GM12801 (cell line): Measurements from ENCODE around the gene DEFB121.

ENCODE experiments used
- TF ChIP-seq, protein P1 (sequence below): IDR thresholded peaks from one replicate; pipeline ENCODE4 v1.5.1; 2011; ENCODE audit warnings: control low read depth; ENCODE audit not compliant: insufficient read length; ENCODE audit errors: extremely low read depth

DEFB121 gene, protein sequence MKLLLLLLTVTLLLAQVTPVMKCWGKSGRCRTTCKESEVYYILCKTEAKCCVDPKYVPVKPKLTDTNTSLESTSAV

DNA sequence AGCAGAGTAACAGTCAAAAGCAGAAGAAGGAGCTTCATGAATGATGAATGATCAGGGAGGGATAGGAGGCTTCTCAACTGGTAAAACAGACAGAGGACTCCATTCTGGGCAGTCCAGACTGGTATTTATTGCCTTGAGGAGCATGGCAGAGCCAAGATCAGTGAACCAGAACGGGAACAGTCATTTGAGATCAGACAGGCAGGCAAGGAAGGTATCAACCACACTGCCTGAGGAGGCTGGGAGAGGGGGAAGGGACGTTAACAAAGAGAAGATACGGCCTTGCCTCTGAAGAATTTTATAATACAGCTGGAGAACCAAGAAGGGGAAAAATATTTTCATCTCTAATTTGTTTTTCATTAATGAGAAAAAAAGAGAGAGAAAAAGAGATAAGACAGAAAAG, at the start of gene DEFB121:
TSS of gene DEFB121 (minus strand) at position 101 of the 400 bp plus-strand sequence. CDS start at position 38, 63 bp downstream.
- TF ChIP-seq, protein P1, sequence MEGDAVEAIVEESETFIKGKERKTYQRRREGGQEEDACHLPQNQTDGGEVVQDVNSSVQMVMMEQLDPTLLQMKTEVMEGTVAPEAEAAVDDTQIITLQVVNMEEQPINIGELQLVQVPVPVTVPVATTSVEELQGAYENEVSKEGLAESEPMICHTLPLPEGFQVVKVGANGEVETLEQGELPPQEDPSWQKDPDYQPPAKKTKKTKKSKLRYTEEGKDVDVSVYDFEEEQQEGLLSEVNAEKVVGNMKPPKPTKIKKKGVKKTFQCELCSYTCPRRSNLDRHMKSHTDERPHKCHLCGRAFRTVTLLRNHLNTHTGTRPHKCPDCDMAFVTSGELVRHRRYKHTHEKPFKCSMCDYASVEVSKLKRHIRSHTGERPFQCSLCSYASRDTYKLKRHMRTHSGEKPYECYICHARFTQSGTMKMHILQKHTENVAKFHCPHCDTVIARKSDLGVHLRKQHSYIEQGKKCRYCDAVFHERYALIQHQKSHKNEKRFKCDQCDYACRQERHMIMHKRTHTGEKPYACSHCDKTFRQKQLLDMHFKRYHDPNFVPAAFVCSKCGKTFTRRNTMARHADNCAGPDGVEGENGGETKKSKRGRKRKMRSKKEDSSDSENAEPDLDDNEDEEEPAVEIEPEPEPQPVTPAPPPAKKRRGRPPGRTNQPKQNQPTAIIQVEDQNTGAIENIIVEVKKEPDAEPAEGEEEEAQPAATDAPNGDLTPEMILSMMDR, result no peak

DNA sequence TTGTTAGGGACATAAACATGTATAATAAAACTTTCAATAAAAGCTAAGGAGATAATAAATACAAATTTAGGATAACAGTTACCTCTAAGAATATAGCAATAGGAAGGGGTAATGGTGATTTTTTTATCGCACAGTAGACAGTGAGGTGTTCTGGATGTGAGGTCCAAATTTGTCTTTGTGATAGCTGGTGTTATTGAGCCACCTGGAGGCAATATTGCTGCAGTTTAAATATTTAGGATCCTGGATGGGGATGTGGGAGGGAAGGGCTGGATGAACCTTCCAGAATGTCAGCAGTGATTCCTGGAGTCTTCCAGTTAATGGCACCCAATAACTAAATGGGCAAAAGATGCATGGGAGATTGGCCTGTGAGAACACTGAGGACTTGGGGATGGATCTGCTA, 48.3 kb upstream of the DEFB121 start:
- TF ChIP-seq, protein P1, result no peak

DNA sequence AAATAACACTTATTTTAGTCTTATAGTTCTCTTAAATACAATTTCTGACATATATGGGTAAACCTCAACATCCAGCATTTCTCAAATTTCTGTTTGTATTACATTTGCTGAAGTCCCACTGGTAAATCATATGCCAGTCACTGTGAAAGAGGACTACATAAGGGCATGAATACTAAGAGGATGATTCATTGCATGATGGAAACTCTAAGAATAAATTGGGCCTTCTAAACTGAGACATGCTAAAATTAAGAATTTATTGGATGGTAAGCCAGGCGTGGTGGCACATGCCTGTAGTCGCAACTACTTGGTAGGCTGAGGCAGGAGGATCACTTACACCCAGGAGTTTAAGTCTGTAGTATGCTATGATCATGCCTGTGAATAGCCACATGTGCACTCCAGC, 46.6 kb upstream of the DEFB121 start:
- TF ChIP-seq, protein P1, result no peak

DNA sequence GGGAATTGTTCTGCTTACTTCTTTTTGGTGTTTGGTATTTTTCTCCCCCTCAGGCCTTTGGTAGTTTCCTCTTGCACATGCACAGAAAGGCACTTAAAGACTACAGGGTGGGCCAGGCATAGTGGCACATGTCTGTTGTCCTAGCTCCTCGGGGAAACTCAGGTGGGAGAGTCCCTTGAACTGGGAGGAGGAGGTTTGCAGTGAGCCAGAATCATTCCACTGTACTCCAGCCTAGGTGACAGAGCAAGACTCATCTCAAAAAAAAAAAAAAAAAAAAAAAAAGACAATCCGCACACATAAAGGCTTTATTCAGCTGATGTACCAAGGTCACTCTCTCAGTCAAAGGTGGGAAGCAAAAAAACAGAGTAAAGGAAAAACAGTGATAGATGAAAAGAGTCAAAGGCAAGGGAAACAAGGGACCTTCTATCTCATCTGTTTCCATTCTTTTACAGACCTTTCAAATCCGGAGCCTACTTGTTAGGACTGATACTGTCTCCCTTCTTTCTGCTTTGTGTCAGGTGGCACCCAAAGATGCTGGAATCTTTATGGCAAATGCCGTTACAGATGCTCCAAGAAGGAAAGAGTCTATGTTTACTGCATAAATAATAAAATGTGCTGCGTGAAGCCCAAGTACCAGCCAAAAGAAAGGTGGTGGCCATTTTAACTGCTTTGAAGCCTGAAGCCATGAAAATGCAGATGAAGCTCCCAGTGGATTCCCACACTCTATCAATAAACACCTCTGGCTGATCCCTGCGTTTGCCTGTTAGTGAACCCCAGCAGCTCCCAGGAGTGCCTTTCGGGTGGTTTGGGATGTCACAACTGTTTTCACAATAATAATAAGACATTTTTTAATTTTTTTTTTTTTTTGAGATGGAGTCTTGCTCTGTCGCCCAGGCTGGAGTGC, 43.7 kb upstream of the DEFB121 start:
- TF ChIP-seq, protein P1, result no peak

DNA sequence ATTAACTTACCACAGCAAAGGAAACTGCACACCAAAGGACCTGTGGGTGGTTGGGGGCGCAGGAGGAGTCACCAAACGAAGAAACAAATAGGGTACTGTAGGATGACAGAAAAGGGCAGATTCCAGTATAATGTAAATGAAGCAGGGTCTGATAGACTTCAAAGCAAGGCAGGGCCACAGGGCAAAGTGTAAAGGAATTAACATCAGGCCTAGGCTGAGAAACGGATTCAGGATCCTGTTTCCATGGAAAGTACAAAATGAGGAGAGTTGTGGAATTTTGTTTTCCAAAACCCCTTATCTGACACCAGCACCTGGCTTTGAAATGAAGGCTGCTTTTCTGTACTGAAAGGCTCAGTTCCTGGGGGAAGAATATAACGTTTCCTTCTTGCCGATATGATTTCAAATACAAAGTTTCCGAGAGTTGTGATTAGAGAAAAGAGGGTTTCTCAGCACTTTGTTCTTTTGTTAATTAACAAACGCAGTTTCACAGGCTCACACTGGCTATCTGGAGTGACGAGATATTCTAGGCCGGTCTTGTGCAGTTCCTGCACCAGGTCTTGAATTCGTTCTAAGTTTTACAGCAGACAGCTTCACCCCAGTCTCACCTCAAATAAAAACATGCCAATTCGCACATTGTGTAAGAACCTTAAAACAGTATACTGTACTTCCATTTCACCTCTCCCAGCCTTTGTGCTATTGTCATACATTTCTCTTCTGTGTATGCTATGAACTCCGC, 40.2 kb upstream of the DEFB121 start:
- TF ChIP-seq, protein P1, result no peak

DNA sequence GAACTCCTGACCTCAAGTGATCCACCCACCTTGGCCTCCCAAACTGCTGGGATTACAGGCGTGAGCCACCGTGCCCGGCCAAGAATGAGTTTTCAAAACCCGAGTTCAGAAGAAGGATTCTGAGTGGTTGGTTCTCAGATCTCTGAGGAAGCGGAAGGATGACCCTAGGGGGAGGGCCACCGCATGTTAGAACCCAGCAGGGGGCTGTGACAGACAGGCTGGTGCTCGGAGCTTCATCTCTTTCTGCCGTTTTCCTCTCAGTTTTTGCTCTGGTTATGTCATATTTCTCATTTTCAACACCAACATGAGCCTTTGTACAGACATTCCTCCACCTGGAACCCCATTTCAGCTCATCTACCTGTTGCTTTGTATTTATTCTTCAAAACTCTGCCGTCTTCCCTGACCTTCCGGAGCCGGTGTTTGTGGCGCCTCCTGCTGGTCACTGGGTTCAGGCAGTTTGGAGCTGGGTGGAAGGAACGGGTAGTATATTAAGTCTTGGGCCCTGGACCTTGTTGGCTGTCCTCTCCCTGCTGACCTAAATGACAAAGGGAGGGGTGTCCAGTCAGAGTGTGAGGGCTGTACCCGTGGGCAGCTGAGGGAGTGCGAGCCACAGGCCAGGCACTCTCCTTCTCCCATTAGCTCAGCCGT, 34.1 kb upstream of the DEFB121 start, which contains the start of gene DEFB123:
TSS of gene DEFB123 (plus strand) at position 621 of the 648 bp plus-strand sequence. CDS start 67 bp downstream, outside the sequence.
- TF ChIP-seq, protein P1, result no peak
